Measurements from ENCODE around the gene DLEC1. TPM values are rescaled to one million over a fixed set of nuclear protein-coding genes. Genes with fewer than 3 reads are reported as not detected.

Gene DLEC1
- total RNA-seq, 4 donors from 2014 or later: 0.19 to 0.42 (median 0.37) TPM

DNA sequence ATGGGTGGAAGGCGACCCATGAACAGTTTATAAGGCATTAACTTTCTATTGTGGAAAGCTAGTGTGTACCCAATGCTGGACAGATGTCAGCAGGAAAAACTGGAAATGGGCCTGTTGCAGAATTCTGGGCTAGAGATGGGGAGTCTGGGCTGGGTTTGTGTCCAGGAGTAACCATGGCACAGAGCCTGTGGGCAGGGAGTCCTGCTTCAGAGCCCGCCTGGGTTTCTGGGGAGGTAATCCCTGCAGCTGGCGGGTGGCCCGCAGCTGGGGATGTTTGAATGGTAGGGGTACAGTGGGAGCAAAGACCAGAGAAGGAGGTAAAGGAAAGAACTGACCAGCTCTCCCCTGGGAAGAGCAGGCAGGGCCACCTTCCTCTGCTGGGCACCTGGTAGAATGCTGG is 72.2 kb downstream of the DLEC1 start:
- Histone ChIP-seq H3K27ac (replicated peaks in 1 of 4) (no peak overlapping the region), H3K27me3 (peaks cover 0 to 11% (median 0%) of the 10 kb centered on the region in 4 donors), H3K36me3 (no peaks in the 10 kb centered on the region), H3K4me1 (no peaks in the 10 kb centered on the region), H3K9me3 (no peaks in the 10 kb centered on the region), H3K4me3 (no peak overlapping the region)
- DNase-seq (ENCODE audit: extremely low spot score): no peak
- 91% methylated on average over 4 of the region's 4 CpGs for WGBS
- no peak for TF ChIP-seq EP300 (IDR thresholded peaks at IDR 0.05)
- no peak for TF ChIP-seq POLR2AphosphoS5 (IDR thresholded peaks at IDR 0.05)
- no peak for TF ChIP-seq POLR2A (IDR thresholded peaks at IDR 0.05; ENCODE audit: low read depth)
- no peak for TF ChIP-seq CTCF (IDR thresholded peaks at IDR 0.05)
- intact Hi-C loops (cut with DNase I): no loop called here

DNA sequence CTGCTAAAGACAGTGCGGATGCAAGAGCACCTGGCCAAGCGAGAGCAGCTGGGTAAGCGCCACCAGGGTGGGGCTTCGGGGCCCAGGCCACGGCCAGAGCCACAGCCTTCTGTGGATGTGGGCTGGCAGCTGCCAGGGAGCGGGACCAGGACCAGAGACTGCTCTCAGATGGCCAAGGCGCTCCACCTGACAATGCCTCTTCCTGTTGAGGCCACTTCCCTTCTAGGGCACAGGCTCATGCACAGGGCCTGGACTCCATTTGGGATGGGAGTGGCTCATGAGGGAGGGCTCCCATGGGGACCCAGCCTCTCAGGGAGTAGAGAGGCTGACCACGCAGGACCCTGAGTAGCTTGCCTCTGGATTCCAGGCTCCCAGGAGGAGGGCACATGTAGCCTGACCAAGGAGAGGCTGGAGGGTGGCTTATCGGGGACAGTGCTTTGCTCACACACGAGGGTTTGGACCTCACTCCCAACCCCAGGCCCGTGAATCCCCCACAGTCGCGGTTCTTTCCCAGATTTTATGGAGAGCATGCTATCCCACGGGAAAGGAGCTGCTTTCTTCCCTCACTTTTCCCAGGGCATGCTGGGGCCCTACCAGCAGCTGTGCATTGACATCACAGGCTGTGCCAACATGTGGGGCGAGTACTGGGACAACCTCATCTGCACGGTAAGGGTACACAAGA is 72.8 kb downstream of the DLEC1 start:
- intact Hi-C loops (cut with DNase I): no loop called here
- Histone ChIP-seq H3K27me3 (peaks cover 0 to 11% (median 0%) of the 10 kb centered on the region in 4 donors), H3K9me3 (no peaks in the 10 kb centered on the region), H3K36me3 (no peaks in the 10 kb centered on the region), H3K27ac (replicated peaks in 1 of 4) (no peak overlapping the region), H3K4me1 (no peaks in the 10 kb centered on the region), H3K4me3 (no peak overlapping the region)
- TF ChIP-seq EP300 (IDR thresholded peaks at IDR 0.05) (no peak), POLR2A (IDR thresholded peaks at IDR 0.05; ENCODE audit: low read depth) (no peak), POLR2AphosphoS5 (IDR thresholded peaks at IDR 0.05) (no peak), CTCF (IDR thresholded peaks at IDR 0.05) (no peak)
- WGBS: 70% methylated on average over 14 of the region's 16 CpGs
- DNase-seq (ENCODE audit: extremely low spot score): no peak

DNA sequence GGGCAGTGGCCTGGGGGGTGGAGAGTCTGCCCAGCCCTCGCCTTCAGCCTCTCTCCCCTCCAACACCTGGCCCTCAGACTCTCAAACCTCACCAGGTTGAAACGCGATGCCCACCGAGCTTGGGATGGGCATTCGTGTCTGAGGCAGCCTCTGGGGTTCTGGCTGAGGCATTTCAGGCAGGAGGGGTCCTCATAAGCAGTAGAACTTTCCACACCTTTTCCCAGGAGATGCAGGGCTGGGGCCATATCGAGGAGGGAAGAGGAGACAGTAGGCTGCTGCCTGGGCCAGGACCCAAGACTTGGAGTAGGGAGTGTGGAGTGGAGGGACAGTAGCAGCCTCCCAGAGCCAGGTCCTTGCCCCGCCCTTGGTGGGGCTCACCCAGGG is 73.4 kb downstream of the DLEC1 start:
- Histone ChIP-seq H3K36me3 (peaks cover 0 to 4% (median 0%) of the 10 kb centered on the region in 4 donors), H3K4me1 (no peaks in the 10 kb centered on the region), H3K27me3 (peaks cover 0 to 11% (median 0%) of the 10 kb centered on the region in 4 donors), H3K4me3 (no peak overlapping the region), H3K9me3 (no peaks in the 10 kb centered on the region), H3K27ac (replicated peaks in 1 of 4) (no peak overlapping the region)
- WGBS: 50% methylated on average over 1 of the region's 7 CpGs
- DNase-seq (ENCODE audit: extremely low spot score): no peak
- intact Hi-C loops (cut with DNase I): no loop called here
- no peak for TF ChIP-seq EP300 (IDR thresholded peaks at IDR 0.05)

- no peak for DNase-seq (ENCODE audit: extremely low spot score)
- WGBS: 87% methylated on average over 6 of the region's 13 CpGs
- Histone ChIP-seq H3K36me3 (peaks cover 0 to 5% (median 0%) of the 10 kb centered on the region in 4 donors), H3K9me3 (no peaks in the 10 kb centered on the region), H3K27me3 (no peaks in the 10 kb centered on the region), H3K4me3 (no peak overlapping the region), H3K4me1 (no peaks in the 10 kb centered on the region), H3K27ac (replicated peaks in 1 of 4) (no peak overlapping the region)
- intact Hi-C loops (cut with DNase I): no loop called here
- TF ChIP-seq EP300 (IDR thresholded peaks at IDR 0.05): no peak
- TF ChIP-seq POLR2A (IDR thresholded peaks at IDR 0.05; ENCODE audit: low read depth): no peak
- TF ChIP-seq POLR2AphosphoS5 (IDR thresholded peaks at IDR 0.05): no peak
- no peak for TF ChIP-seq CTCF (IDR thresholded peaks at IDR 0.05)
These were observed 75.3 kb downstream of the DLEC1 start for GRCh38 chr3:38114052-38114874.

GRCh38 chr3:38114875-38115644 is 76.1 kb downstream of the DLEC1 start:
- Histone ChIP-seq H3K4me1 (no peaks in the 10 kb centered on the region), H3K9me3 (no peaks in the 10 kb centered on the region), H3K36me3 (peaks cover 0 to 13% (median 4%) of the 10 kb centered on the region in 4 donors), H3K27me3 (no peaks in the 10 kb centered on the region), H3K4me3 (no peak overlapping the region), H3K27ac (replicated peaks in 1 of 4) (no peak overlapping the region)
- no peak for DNase-seq (ENCODE audit: extremely low spot score)
- TF ChIP-seq CTCF (IDR thresholded peaks at IDR 0.05) (no peak), EP300 (IDR thresholded peaks at IDR 0.05) (no peak), POLR2A (IDR thresholded peaks at IDR 0.05; ENCODE audit: low read depth) (no peak)
- WGBS: 80% methylated on average over 13 of the region's 13 CpGs
- intact Hi-C loops (cut with DNase I): no loop called here

All from esophagus muscularis mucosa (tissue), 4 donors.